ENCODE data around the gene SPRY4. TPM values are rescaled to one million over a fixed set of nuclear protein-coding genes. Genes with fewer than 3 reads are reported as not detected.
A peak's percentile ranks its signal among the peaks of the same experiment; 100 is the strongest.

Gene SPRY4
- total and polyA plus RNA-seq, 4 donors, result 2.7 to 9.6 (median 4.9) TPM

DNA sequence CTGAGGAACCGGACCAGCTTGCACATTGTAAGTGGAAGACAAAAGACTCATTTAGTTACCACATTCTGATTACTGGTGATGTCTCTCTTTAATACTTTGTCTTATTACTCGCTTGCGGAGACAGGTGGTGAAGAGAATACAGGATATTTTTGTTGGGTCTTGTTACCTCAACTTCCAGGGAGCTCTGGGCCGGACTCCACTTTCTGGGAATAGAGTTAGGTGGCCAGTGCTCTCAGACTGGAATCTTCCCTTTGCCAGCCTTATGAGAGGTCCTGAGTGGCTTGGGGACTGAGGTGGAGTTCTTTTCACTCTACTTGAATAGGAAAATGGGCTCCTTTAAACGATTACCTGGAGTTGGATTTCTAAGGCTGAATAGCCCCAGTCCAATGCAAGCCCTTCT lies 33.3 kb upstream of the SPRY4 start:
- no peaks in the 10 kb centered on the region for H3K36me3 ChIP-seq (ENCODE audit: control insufficient read depth in 4 of 4, insufficient read depth in 3 of 4, low read depth in 1 of 4, low read length in 3 of 4)
- H3K4me1 ChIP-seq (ENCODE audit: control insufficient read depth in 4 of 4, insufficient read depth in 4 of 4, low read length in 3 of 4), result peaks cover 0 to 15% (median 6%) of the 10 kb centered on the region in 4 donors
- no peak overlapping the region for H3K9ac ChIP-seq (ENCODE audit: low read depth in 1 of 2, low read length in 2 of 2)
- no peaks in the 10 kb centered on the region for H3K9me3 ChIP-seq (ENCODE audit: control insufficient read depth in 4 of 4, low read length in 3 of 4)
- DNase-seq (ENCODE audit: low spot score), result no peak
- no peaks in the 10 kb centered on the region for H3K27me3 ChIP-seq (ENCODE audit: control insufficient read depth in 4 of 4, insufficient read depth in 4 of 4, low read length in 3 of 4)
- no peak overlapping the region for H3K27ac ChIP-seq (ENCODE audit: low read depth in 1 of 2, low read length in 2 of 2)
- H3K4me3 ChIP-seq (ENCODE audit: low read depth in 1 of 3, low read length in 3 of 3), result no peak overlapping the region
- TF ChIP-seq HNF4G (IDR thresholded peaks at IDR 0.05) (no peak), NR2F2 (IDR thresholded peaks at IDR 0.05) (no peak), RAD21 (IDR thresholded peaks at IDR 0.05) (no peak), TAF1 (conservative IDR thresholded peaks at IDR 0.05) (no peak), JUND (IDR thresholded peaks at IDR 0.05) (no peak), RXRA (IDR thresholded peaks at IDR 0.05) (no peak), SP1 (IDR thresholded peaks at IDR 0.05) (no peak), EGR1 (IDR thresholded peaks at IDR 0.05; ENCODE audit: low read depth in 2 of 2) (no peak), FOXA2 (IDR thresholded peaks at IDR 0.05) (no peak), GABPA (IDR thresholded peaks at IDR 0.05 in 1 of 2, conservative IDR thresholded peaks at IDR 0.05 in 1 of 2) (no peak)
- TF ChIP-seq, protein P1, sequence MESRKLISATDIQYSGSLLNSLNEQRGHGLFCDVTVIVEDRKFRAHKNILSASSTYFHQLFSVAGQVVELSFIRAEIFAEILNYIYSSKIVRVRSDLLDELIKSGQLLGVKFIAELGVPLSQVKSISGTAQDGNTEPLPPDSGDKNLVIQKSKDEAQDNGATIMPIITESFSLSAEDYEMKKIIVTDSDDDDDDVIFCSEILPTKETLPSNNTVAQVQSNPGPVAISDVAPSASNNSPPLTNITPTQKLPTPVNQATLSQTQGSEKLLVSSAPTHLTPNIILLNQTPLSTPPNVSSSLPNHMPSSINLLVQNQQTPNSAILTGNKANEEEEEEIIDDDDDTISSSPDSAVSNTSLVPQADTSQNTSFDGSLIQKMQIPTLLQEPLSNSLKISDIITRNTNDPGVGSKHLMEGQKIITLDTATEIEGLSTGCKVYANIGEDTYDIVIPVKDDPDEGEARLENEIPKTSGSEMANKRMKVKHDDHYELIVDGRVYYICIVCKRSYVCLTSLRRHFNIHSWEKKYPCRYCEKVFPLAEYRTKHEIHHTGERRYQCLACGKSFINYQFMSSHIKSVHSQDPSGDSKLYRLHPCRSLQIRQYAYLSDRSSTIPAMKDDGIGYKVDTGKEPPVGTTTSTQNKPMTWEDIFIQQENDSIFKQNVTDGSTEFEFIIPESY (IDR thresholded peaks at IDR 0.05), result no peak
- TF ChIP-seq, protein P2, sequence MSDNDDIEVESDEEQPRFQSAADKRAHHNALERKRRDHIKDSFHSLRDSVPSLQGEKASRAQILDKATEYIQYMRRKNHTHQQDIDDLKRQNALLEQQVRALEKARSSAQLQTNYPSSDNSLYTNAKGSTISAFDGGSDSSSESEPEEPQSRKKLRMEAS (IDR thresholded peaks at IDR 0.05), result no peak
- TF ChIP-seq, protein P3, sequence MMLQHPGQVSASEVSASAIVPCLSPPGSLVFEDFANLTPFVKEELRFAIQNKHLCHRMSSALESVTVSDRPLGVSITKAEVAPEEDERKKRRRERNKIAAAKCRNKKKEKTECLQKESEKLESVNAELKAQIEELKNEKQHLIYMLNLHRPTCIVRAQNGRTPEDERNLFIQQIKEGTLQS (IDR thresholded peaks at IDR 0.05), result no peak
- TF ChIP-seq, protein P4, sequence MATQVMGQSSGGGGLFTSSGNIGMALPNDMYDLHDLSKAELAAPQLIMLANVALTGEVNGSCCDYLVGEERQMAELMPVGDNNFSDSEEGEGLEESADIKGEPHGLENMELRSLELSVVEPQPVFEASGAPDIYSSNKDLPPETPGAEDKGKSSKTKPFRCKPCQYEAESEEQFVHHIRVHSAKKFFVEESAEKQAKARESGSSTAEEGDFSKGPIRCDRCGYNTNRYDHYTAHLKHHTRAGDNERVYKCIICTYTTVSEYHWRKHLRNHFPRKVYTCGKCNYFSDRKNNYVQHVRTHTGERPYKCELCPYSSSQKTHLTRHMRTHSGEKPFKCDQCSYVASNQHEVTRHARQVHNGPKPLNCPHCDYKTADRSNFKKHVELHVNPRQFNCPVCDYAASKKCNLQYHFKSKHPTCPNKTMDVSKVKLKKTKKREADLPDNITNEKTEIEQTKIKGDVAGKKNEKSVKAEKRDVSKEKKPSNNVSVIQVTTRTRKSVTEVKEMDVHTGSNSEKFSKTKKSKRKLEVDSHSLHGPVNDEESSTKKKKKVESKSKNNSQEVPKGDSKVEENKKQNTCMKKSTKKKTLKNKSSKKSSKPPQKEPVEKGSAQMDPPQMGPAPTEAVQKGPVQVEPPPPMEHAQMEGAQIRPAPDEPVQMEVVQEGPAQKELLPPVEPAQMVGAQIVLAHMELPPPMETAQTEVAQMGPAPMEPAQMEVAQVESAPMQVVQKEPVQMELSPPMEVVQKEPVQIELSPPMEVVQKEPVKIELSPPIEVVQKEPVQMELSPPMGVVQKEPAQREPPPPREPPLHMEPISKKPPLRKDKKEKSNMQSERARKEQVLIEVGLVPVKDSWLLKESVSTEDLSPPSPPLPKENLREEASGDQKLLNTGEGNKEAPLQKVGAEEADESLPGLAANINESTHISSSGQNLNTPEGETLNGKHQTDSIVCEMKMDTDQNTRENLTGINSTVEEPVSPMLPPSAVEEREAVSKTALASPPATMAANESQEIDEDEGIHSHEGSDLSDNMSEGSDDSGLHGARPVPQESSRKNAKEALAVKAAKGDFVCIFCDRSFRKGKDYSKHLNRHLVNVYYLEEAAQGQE (IDR thresholded peaks at IDR 0.05), result no peak
- WGBS, result 85% methylated on average over 5 of the region's 5 CpGs

DNA sequence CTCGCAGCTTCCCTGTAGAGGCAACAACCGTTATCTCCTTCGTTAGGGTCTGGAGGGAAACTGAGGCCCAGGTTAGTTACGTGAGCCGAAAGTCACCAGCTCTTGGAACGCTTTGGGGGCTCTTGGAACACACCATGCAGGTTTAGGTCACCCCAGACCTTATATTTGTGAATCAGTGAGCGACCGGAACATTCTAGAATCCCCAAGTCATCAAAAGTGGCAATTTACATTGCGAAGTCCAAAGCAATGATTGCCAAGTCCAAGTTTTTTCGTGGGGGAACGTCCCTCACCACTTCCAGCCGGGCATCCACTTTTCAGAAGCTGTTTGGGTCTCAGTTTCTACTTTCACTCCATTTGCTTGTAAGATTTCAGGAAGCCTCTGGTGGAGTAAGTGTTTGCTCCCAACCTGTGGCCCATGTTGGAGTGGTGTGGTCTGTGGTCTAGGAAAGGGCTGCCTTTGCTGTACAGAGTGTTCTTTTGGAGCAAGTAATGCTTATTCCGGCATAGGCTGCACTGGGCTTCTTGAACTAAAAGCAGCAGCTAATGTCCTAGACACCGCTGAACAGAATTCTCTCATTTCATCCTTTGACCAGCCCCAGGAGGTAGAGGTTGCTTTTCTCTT lies 32.8 kb upstream of the SPRY4 start:
- H3K27ac ChIP-seq (ENCODE audit: low read depth in 1 of 2, low read length in 2 of 2), result peak overlapping the region; percentile 79 to 85
- no peak for DNase-seq (ENCODE audit: low spot score)

More for the DNA sequence above, 32.8 kb upstream of the SPRY4 start:
- H3K27me3 ChIP-seq (ENCODE audit: control insufficient read depth in 4 of 4, insufficient read depth in 4 of 4, low read length in 3 of 4), result no peaks in the 10 kb centered on the region
- no peaks in the 10 kb centered on the region for H3K36me3 ChIP-seq (ENCODE audit: control insufficient read depth in 4 of 4, insufficient read depth in 3 of 4, low read depth in 1 of 4, low read length in 3 of 4)
- peaks cover 0 to 15% (median 6%) of the 10 kb centered on the region in 4 donors for H3K4me1 ChIP-seq (ENCODE audit: control insufficient read depth in 4 of 4, insufficient read depth in 4 of 4, low read length in 3 of 4)
- H3K9ac ChIP-seq (ENCODE audit: low read depth in 1 of 2, low read length in 2 of 2), result peak overlapping the region; percentile 40 to 50
- peak overlapping the region; percentile 44 to 78 (median 52) for H3K4me3 ChIP-seq (ENCODE audit: low read depth in 1 of 3, low read length in 3 of 3)
- H3K9me3 ChIP-seq (ENCODE audit: control insufficient read depth in 4 of 4, low read length in 3 of 4), result no peaks in the 10 kb centered on the region
- WGBS, result 37% methylated on average over 14 of the region's 14 CpGs
- TF ChIP-seq RAD21 (IDR thresholded peaks at IDR 0.05) (peak in 1 of 2 donors; percentile 1), YY1 (IDR thresholded peaks at IDR 0.05) (peak; percentile 35)
- TF ChIP-seq, protein P5, sequence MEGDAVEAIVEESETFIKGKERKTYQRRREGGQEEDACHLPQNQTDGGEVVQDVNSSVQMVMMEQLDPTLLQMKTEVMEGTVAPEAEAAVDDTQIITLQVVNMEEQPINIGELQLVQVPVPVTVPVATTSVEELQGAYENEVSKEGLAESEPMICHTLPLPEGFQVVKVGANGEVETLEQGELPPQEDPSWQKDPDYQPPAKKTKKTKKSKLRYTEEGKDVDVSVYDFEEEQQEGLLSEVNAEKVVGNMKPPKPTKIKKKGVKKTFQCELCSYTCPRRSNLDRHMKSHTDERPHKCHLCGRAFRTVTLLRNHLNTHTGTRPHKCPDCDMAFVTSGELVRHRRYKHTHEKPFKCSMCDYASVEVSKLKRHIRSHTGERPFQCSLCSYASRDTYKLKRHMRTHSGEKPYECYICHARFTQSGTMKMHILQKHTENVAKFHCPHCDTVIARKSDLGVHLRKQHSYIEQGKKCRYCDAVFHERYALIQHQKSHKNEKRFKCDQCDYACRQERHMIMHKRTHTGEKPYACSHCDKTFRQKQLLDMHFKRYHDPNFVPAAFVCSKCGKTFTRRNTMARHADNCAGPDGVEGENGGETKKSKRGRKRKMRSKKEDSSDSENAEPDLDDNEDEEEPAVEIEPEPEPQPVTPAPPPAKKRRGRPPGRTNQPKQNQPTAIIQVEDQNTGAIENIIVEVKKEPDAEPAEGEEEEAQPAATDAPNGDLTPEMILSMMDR (IDR thresholded peaks at IDR 0.05; ENCODE audit: low read depth, low read length, missing input control), result no peak

Measured in liver (tissue), 9 donors.